NOMO-1 treated with DMSO at 0.1 percent for 48 hours (cell line): ENCODE measurements around the gene TPP1.

Source experiments
- DNase-seq: peaks from one replicate; lab custom pipeline; 2025; ENCODE audit not compliant: unreplicated experiment; lab: John Stamatoyannopoulos, UW

TPP1 gene

DNA sequence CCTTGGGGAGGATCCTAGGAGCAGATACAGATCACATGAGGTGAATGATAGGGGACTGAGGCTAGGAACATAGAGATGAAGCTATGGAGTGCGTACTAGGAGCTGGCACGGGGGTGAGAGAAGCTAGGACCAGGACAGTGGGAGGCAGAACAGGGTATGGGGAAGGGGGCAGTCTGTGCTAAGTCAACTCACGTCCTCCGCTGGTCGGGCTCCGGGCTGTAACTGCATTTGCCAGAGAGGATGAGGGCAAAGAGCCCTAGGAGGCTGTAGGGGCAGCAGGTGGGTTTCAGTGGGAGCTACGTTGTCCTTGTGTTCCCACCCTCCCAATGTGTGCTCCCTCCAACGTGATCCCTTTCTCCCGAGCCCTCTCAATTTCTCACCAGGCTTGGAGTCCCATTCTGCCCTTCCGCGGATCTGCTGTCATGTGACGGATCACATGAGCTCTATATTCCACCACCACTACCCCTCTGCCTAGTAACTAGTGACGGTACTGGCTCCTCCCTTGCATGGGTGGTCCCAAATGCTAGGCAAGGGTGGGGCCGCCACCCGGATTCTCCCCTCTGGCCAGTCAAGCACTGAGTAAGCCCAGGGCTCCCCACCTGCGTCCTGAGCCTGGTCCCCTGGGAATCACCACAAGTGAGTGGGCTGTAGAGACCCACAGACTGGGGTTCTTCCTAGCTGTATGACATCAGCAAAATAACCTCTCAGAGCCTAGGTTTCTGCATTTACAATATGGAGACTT, at the start of gene TPP1:
TSS of gene TPP1 (minus strand) at position 419 of the 742 bp plus-strand sequence. CDS start at position 397, 22 bp downstream.
- DNase-seq = peak; percentile 92

DNA sequence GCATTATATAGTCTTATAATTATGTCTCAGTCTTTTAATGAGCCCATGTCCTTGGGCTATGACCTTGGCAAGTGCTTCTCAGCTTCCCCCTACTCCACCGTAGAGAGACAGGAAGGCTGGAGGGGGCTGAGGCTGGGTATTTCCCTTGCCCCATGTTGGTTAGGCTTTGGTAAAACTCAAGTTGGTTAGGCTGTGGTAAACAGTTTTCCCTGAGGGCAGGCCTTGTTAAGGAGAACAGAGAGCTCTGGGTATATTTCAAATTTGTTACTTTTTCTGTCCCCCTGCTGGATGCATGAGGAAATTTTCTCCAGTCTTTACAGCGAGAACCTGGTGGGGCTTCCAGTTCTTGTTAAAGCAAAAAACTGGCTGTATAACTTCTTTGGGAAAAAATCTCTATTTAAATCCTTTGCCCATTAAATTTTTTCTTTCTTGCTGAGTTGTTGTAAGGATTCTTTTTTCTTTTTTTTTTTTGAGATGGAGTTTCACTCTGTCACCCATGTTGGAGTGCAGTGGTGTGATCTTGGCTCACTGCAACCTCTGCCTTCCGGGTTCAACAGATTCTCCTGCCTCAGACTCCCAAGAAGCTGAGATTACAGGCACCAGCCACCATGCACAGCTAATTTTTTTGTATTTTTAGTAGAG, 48.6 kb upstream of the TPP1 start:
- DNase-seq = peak; percentile 15

GRCh38 chr11:6666302-6667183, 47.3 kb upstream of the TPP1 start:
- DNase-seq = no peak

DNA sequence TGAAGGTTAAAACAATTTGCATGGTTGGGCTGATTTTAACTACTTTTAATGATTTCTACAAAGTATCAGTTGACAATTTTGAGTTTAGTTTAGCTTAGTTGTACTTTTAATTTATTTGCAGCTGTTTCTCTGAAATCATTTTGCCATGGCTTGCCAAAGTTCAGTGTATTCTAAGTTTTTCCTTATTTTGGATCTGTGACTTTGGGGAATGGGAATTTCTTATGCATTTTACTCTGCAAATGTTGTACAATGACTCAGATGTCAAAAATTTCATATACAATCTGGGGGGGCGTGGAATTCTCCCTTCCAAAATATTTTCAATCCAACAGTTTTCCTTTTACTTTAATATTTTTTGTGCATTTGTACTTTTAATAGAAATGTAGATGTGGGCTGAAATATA, 45.3 kb upstream of the TPP1 start:
- DNase-seq = no peak

- no peak for DNase-seq
Measured at GRCh38 chr11:6663794-6664469, 44.7 kb upstream of the TPP1 start.

GRCh38 chr11:6660712-6661111, 41.5 kb upstream of the TPP1 start:
- no peak for DNase-seq

DNA sequence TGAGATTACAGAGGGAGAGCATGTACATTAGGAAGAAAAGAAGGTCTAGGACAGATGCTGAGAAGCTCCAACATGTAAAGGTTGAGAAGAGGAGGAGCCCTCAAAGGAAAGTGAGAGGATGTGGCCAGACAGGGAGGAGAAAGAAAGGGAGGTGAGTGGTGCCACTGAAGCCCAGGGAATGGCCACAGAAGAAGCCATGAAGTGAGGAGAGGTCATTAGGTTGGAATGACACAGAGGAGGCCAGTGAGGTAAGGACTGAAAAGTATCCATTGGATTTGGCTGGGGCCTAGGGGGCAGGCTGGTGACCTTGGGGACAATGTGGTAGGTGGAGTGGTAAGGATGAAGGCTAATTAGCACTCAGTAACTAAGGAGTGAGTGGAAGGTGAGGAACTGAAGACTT, 39.4 kb upstream of the TPP1 start:
- DNase-seq = no peak

GRCh38 chr11:6657346-6657745, 38.1 kb upstream of the TPP1 start:
- no peak for DNase-seq

- no peak for DNase-seq
Measured at GRCh38 chr11:6656936-6657335, 37.7 kb upstream of the TPP1 start.

- no peak for DNase-seq
Measured at GRCh38 chr11:6656584-6656915, 37.3 kb upstream of the TPP1 start.

GRCh38 chr11:6655790-6656583, 36.8 kb upstream of the TPP1 start, which contains the start of gene DCHS1:
Gene DCHS1 (minus strand): TSS chr11:6655809. CDS start chr11:6641613, 14,196 bp downstream.
- DNase-seq = no peak

- DNase-seq = no peak
Measured at GRCh38 chr11:6655020-6655789, 36.0 kb upstream of the TPP1 start.

GRCh38 chr11:6654281-6655019, 35.2 kb upstream of the TPP1 start:
- DNase-seq = no peak

- DNase-seq = no peak
Measured at GRCh38 chr11:6653656-6654055, 34.4 kb upstream of the TPP1 start.

- DNase-seq = no peak
Measured at GRCh38 chr11:6653097-6653496, 33.9 kb upstream of the TPP1 start.

DNA sequence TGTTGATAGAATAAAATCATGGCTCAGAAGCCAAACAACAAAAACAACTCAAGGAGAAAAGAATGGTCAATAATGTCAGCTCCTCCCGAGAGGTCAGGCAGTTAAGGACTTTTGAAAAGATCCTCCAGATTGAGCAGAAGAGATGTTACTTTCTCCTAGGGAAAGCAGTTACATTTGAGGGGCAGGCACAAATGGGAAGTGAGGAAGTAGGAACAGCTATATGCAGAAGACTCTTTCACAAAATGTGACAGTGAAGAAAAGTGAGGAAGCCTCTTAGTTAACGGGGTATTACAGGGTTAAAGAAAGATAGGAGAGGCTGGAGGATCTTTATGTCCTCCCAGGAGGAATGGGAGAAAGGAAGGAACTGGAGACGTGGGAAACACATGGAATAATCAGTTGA, 33.0 kb upstream of the TPP1 start:
- DNase-seq = no peak

DNA sequence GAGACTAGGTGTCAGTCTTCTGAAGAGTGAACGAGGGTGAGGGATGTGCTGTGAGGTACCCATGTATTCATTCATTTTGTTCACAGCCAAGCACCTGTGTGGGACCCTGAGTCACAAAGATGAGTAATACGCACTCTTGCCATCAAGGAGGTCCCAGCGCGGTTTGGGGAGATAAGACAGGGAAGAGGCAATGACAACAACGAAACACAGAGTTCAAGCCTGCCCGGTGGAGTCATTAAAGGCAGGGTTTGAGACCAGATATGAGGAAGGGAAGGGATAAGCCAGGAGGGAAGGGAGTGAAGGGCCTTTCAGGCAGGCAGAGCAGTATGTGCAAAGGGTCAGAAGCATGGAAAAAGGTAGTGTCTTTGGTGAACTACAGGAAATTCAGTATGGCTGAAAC, 31.8 kb upstream of the TPP1 start:
- no peak for DNase-seq

- no peak for DNase-seq
Measured at GRCh38 chr11:6650104-6650503, 30.9 kb upstream of the TPP1 start.

GRCh38 chr11:6648501-6648900, 29.3 kb upstream of the TPP1 start:
- peak; percentile 56 for DNase-seq
